ENCODE measurements around the gene MMP20. TPM values are rescaled to one million over a fixed set of nuclear protein-coding genes. Genes with fewer than 3 reads are reported as not detected.

The MMP20 gene
- total RNA-seq, 1 experiment from 2014 or later: not detected

GRCh38 chr11:102568851-102569250 lies 56.3 kb downstream of the MMP20 start:
- CTCF ChIA-PET: no interaction called here
- intact Hi-C loops (cut with micrococcal nuclease; ENCODE audit: unreplicated experiment): no loop called here
- DNase-seq (ENCODE audit: low spot score): no peak
- H3K4me3 ChIP-seq (ENCODE audit: low read depth, low read length, poor library complexity, severe bottlenecking): no peak overlapping the region
- no peaks in the 10 kb centered on the region for H3K4me1 ChIP-seq (ENCODE audit: insufficient read depth, low read length, poor library complexity, severe bottlenecking)
- no peaks in the 10 kb centered on the region for H3K9me3 ChIP-seq (ENCODE audit: low read depth, low read length, poor library complexity, severe bottlenecking)
- BruUV-seq (replicated peaks): no TSS peak
- no peak overlapping the region for H3K27ac ChIP-seq (ENCODE audit: low read depth, low read length, poor library complexity, severe bottlenecking)
- H3K36me3 ChIP-seq (ENCODE audit: insufficient read depth, low read length, poor library complexity, severe bottlenecking): no peaks in the 10 kb centered on the region
- no peaks in the 10 kb centered on the region for H3K27me3 ChIP-seq (replicated peaks; ENCODE audit: insufficient read depth, low read depth, low read length, poor library complexity)
- POLR2A ChIA-PET (ENCODE audit: low non-redundant PET): no interaction called here
- TF ChIP-seq CTCF (conservative IDR thresholded peaks at IDR 0.05; ENCODE audit: low read depth, low read length) (no peak), EZH2 (IDR thresholded peaks at IDR 0.05; ENCODE audit: borderline replicate concordance, low read depth, low read length, poor library complexity, severe bottlenecking) (no peak)

GRCh38 chr11:102566112-102566511 lies 59.0 kb downstream of the MMP20 start:
- Histone ChIP-seq H3K9me3 (ENCODE audit: low read depth, low read length, poor library complexity, severe bottlenecking) (no peaks in the 10 kb centered on the region), H3K36me3 (ENCODE audit: insufficient read depth, low read length, poor library complexity, severe bottlenecking) (no peaks in the 10 kb centered on the region), H3K4me1 (ENCODE audit: insufficient read depth, low read length, poor library complexity, severe bottlenecking) (no peaks in the 10 kb centered on the region), H3K4me3 (ENCODE audit: low read depth, low read length, poor library complexity, severe bottlenecking) (no peak overlapping the region), H3K27me3 (replicated peaks; ENCODE audit: insufficient read depth, low read depth, low read length, poor library complexity) (no peaks in the 10 kb centered on the region), H3K27ac (ENCODE audit: low read depth, low read length, poor library complexity, severe bottlenecking) (no peak overlapping the region)
- CTCF ChIA-PET: no interaction called here
- POLR2A ChIA-PET (ENCODE audit: low non-redundant PET): no interaction called here
- BruUV-seq (replicated peaks): no TSS peak
- no peak for DNase-seq (ENCODE audit: low spot score)
- TF ChIP-seq CTCF (conservative IDR thresholded peaks at IDR 0.05; ENCODE audit: low read depth, low read length) (no peak), EZH2 (IDR thresholded peaks at IDR 0.05; ENCODE audit: borderline replicate concordance, low read depth, low read length, poor library complexity, severe bottlenecking) (no peak)
- intact Hi-C loops (cut with micrococcal nuclease; ENCODE audit: unreplicated experiment): no loop called here

GRCh38 chr11:102564110-102564509 lies 61.0 kb downstream of the MMP20 start:
- BruUV-seq (replicated peaks): no TSS peak
- intact Hi-C loops (cut with micrococcal nuclease; ENCODE audit: unreplicated experiment): no loop called here
- CTCF ChIA-PET: no interaction called here
- H3K27me3 ChIP-seq (replicated peaks; ENCODE audit: insufficient read depth, low read depth, low read length, poor library complexity): no peaks in the 10 kb centered on the region
- POLR2A ChIA-PET (ENCODE audit: low non-redundant PET): no interaction called here
- no peaks in the 10 kb centered on the region for H3K36me3 ChIP-seq (ENCODE audit: insufficient read depth, low read length, poor library complexity, severe bottlenecking)
- no peak overlapping the region for H3K4me3 ChIP-seq (ENCODE audit: low read depth, low read length, poor library complexity, severe bottlenecking)
- DNase-seq (ENCODE audit: low spot score): no peak
- no peak for TF ChIP-seq CTCF (conservative IDR thresholded peaks at IDR 0.05; ENCODE audit: low read depth, low read length)
- H3K27ac ChIP-seq (ENCODE audit: low read depth, low read length, poor library complexity, severe bottlenecking): no peak overlapping the region
- H3K4me1 ChIP-seq (ENCODE audit: insufficient read depth, low read length, poor library complexity, severe bottlenecking): peaks cover 11% of the 10 kb centered on the region
- H3K9me3 ChIP-seq (ENCODE audit: low read depth, low read length, poor library complexity, severe bottlenecking): no peaks in the 10 kb centered on the region
